ENCODE measurements around the gene EML6. TPM values are rescaled to one million over a fixed set of nuclear protein-coding genes. Genes with fewer than 3 reads are reported as not detected.

EML6 gene
- total and polyA plus RNA-seq, 10 of the 15 experiments (the other 5 are each of a cell fraction or from before 2014, with no cell fraction given) = 0.09 to 0.67 (median 0.21) TPM

- H3K4me2 ChIP-seq (ENCODE audit: control insufficient read depth, insufficient read depth) = no peak overlapping the region
- no peaks in the 10 kb centered on the region for H4K20me1 ChIP-seq (ENCODE audit: control insufficient read depth, insufficient read depth)
- peaks cover 0 to 3% of the 10 kb centered on the region in 2 experiments; a peak in 1 of 4 replicates for H3K27me3 ChIP-seq (replicated peaks in 1 of 2; ENCODE audit: control insufficient read depth in 2 of 2, insufficient read depth in 2 of 2, low read length in 1 of 2)
- no TSS peak for BruUV-seq (replicated peaks)
- ChIA-PET CTCF (interaction anchor here (1.3 kb wide), 1 partner anchor 34 kb away, joined by 4 read pairs; no protein-coding TSS in a partner anchor), SMC1A (ENCODE audit: uncharacterized antibody, unreplicated experiment) (no interaction called here), RAD21 (ENCODE audit: unreplicated experiment) (no interaction called here), POLR2A (no interaction called here)
- intact Hi-C loops (cut with micrococcal nuclease; ENCODE audit: unreplicated experiment) (no loop called here), in situ Hi-C loops (cut with MboI) (no loop called here)
- no peaks in the 10 kb centered on the region for H3K36me3 ChIP-seq (ENCODE audit: control insufficient read depth in 2 of 2, insufficient read depth in 2 of 2, low read length in 1 of 2)
- 59% methylated on average over 3 of the region's 3 CpGs for WGBS (ENCODE audit: insufficient coverage, insufficient replicate concordance, low lambda C conversion rate, missing lambda C conversion rate)
- no peak overlapping the region for H3K4me3 ChIP-seq
- FAIRE-seq = no peak
- no peak for DNase-seq (ENCODE audit: low read depth, low spot score)
- H3K4me1 ChIP-seq (ENCODE audit: control insufficient read depth, insufficient read depth, low read length) = no peaks in the 10 kb centered on the region
- no peaks in the 10 kb centered on the region for H3K79me2 ChIP-seq (ENCODE audit: control insufficient read depth, insufficient read depth, low read length)
- H3K9ac ChIP-seq (ENCODE audit: control insufficient read depth, insufficient read depth, low read length) = no peak overlapping the region
- no peaks in the 10 kb centered on the region for H3K9me3 ChIP-seq (replicated peaks; ENCODE audit: control insufficient read depth, insufficient read depth, low read length)
- H3K27ac ChIP-seq (ENCODE audit: control insufficient read depth, insufficient read depth) = no peak overlapping the region
- TF ChIP-seq HDGF (IDR thresholded peaks at IDR 0.05) = no peak
- H2AFZ ChIP-seq (ENCODE audit: control insufficient read depth, low read depth, low read length) = no peak overlapping the region
- no peak for ATAC-seq
Observed at GRCh38 chr2:54803783-54804751, 80.6 kb downstream of the EML6 start.

GRCh38 chr2:54805255-54805654, 81.8 kb downstream of the EML6 start:
- WGBS (ENCODE audit: insufficient coverage, insufficient replicate concordance, low lambda C conversion rate, missing lambda C conversion rate) = 97% methylated on average over 1 of the region's 1 CpG
- intact Hi-C loops (cut with micrococcal nuclease; ENCODE audit: unreplicated experiment) (no loop called here), in situ Hi-C loops (cut with MboI) (no loop called here)
- DNase-seq (ENCODE audit: low read depth, low spot score) (no peak), ATAC-seq (no peak), FAIRE-seq (no peak)
- H3K27ac ChIP-seq (ENCODE audit: control insufficient read depth, insufficient read depth) = no peak overlapping the region
- H2AFZ ChIP-seq (ENCODE audit: control insufficient read depth, low read depth, low read length) = no peak overlapping the region
- ChIA-PET CTCF (no interaction called here), SMC1A (ENCODE audit: uncharacterized antibody, unreplicated experiment) (no interaction called here), RAD21 (ENCODE audit: unreplicated experiment) (no interaction called here), POLR2A (no interaction called here)
- BruUV-seq (replicated peaks) = no TSS peak
- no peaks in the 10 kb centered on the region for H3K9me3 ChIP-seq (replicated peaks; ENCODE audit: control insufficient read depth, insufficient read depth, low read length)
- no peaks in the 10 kb centered on the region for H3K4me1 ChIP-seq (ENCODE audit: control insufficient read depth, insufficient read depth, low read length)
- H4K20me1 ChIP-seq (ENCODE audit: control insufficient read depth, insufficient read depth) = no peaks in the 10 kb centered on the region
- peaks cover 0 to 3% of the 10 kb centered on the region in 2 experiments; a peak in 1 of 4 replicates for H3K27me3 ChIP-seq (replicated peaks in 1 of 2; ENCODE audit: control insufficient read depth in 2 of 2, insufficient read depth in 2 of 2, low read length in 1 of 2)
- H3K4me2 ChIP-seq (ENCODE audit: control insufficient read depth, insufficient read depth) = no peak overlapping the region
- no peaks in the 10 kb centered on the region for H3K79me2 ChIP-seq (ENCODE audit: control insufficient read depth, insufficient read depth, low read length)
- no peak overlapping the region for H3K4me3 ChIP-seq
- H3K9ac ChIP-seq (ENCODE audit: control insufficient read depth, insufficient read depth, low read length) = no peak overlapping the region
- no peak for TF ChIP-seq RFX5 (IDR thresholded peaks at IDR 0.05; ENCODE audit: low read depth, low read length)
- TF ChIP-seq EP300 (IDR thresholded peaks at IDR 0.05; ENCODE audit: borderline replicate concordance in 1 of 2, control insufficient read depth in 1 of 2, low read depth in 2 of 2, low read length in 2 of 2) = no peak
- TF ChIP-seq DPF2 (IDR thresholded peaks at IDR 0.05) = no peak
- no peaks in the 10 kb centered on the region for H3K36me3 ChIP-seq (ENCODE audit: control insufficient read depth in 2 of 2, insufficient read depth in 2 of 2, low read length in 1 of 2)

Data from GM12878 (cell line).